IMR-90 (cell line): ENCODE data around the gene SLBP. TPM values are rescaled to one million over a fixed set of nuclear protein-coding genes. Genes with fewer than 3 reads are reported as not detected.

Source experiments
- ATAC-seq: fragments of 200-7000 bp; cut with Tn5 transposase; 2 replicates; pipeline ENCODE4 v1.9.1; 2020; ENCODE audit warnings: low read depth, mild to moderate bottlenecking, moderate library complexity
- BruUV-seq: library from RNA; stranded (reverse); fragments of 400-500 nt; replicated peaks from 2 replicates; lab custom pipeline; 2021; lab: Mats Ljungman, UMichigan
- CTCF ChIA-PET: fragments of 300-600 bp; formaldehyde crosslinking; extraction: SDS; loops from one replicate; lab custom pipeline; 2021; ENCODE audit warnings: antibody characterized with exemption; lab: Yijun Ruan, JAX
- POLR2A ChIA-PET: fragments of 300-600 bp; sonication (Branson Sonifier 250); formaldehyde crosslinking; loops from one replicate; lab custom pipeline; 2022; ENCODE audit warnings: antibody characterized with exemption; ENCODE audit not compliant: unreplicated experiment; lab: Charles Lee
- DNase-seq: peaks from one replicate; pipeline ENCODE4 v3.0.0; 2013
- H2AFZ ChIP-seq: replicated peaks from 2 replicates; pipeline ENCODE3; 2013; ENCODE audit warnings: low read length, mild to moderate bottlenecking; ENCODE audit not compliant: poor library complexity
- H2AK5ac ChIP-seq: 2 replicates; pipeline ENCODE4 v1.6.1; 2013; ENCODE audit warnings: low read depth, low read length, inconsistent platforms
- H2AK9ac ChIP-seq: replicated peaks from 2 replicates; pipeline ENCODE3; 2013; ENCODE audit warnings: mild to moderate bottlenecking, low read depth, low read length, moderate library complexity; ENCODE audit not compliant: poor library complexity
- H2BK120ac ChIP-seq: 2 replicates; pipeline ENCODE4 v1.6.1; 2013; ENCODE audit warnings: low read depth, low read length, inconsistent platforms
- H2BK15ac ChIP-seq: 3 replicates; pipeline ENCODE4 v1.6.1; 2013; ENCODE audit warnings: low read depth, low read length, inconsistent platforms
- H2BK20ac ChIP-seq: 2 replicates; pipeline ENCODE4 v1.6.1; 2013; ENCODE audit warnings: low read depth, mild to moderate bottlenecking, inconsistent platforms, low read length, moderate library complexity
- H2BK5ac ChIP-seq: 2 replicates; pipeline ENCODE4 v1.6.1; 2013; ENCODE audit warnings: mild to moderate bottlenecking, low read depth, low read length, inconsistent platforms; ENCODE audit not compliant: poor library complexity, severe bottlenecking
- H3K14ac ChIP-seq: replicated peaks from 2 replicates; pipeline ENCODE4 v1.6.1; 2013; ENCODE audit warnings: low read depth, low read length, inconsistent platforms
- H3K18ac ChIP-seq: 2 replicates; pipeline ENCODE4 v1.6.1; 2013; ENCODE audit warnings: low read depth, low read length, control low read depth
- H3K23ac ChIP-seq: 2 replicates; pipeline ENCODE4 v1.6.1; 2013; ENCODE audit warnings: low read depth, low read length, inconsistent platforms
- H3K27ac ChIP-seq: 2 replicates; pipeline ENCODE4 v1.5.1; 2013; ENCODE audit warnings: mild to moderate bottlenecking, control low read depth, low read length; ENCODE audit not compliant: insufficient read depth
- H3K27me3 ChIP-seq: 2 replicates; pipeline ENCODE4 v1.6.1; 2013; ENCODE audit warnings: low read length; ENCODE audit not compliant: control insufficient read depth, insufficient read depth
- H3K36me3 ChIP-seq: 2 replicates; pipeline ENCODE4 v1.6.1; 2013; ENCODE audit warnings: low read length, mixed read lengths; ENCODE audit not compliant: control insufficient read depth, insufficient read depth
- H3K4ac ChIP-seq: 2 replicates; pipeline ENCODE4 v1.6.1; 2013; ENCODE audit warnings: low read depth, low read length, inconsistent platforms
- H3K4me1 ChIP-seq: 2 replicates; pipeline ENCODE4 v1.6.1; 2013; ENCODE audit warnings: low read length, mixed read lengths; ENCODE audit not compliant: control insufficient read depth, insufficient read depth
- H3K4me2 ChIP-seq: 2 replicates; pipeline ENCODE4 v1.6.1; 2013; ENCODE audit warnings: low read depth, mild to moderate bottlenecking, control low read depth, low read length, moderate library complexity
- H3K4me3 ChIP-seq: 2 replicates; pipeline ENCODE4 v1.5.1; 2013; ENCODE audit warnings: low read depth, mild to moderate bottlenecking, control low read depth, low read length, moderate library complexity; ENCODE audit not compliant: insufficient read depth
- H3K56ac ChIP-seq: 2 replicates; pipeline ENCODE4 v1.6.1; 2013; ENCODE audit warnings: low read length, inconsistent platforms; ENCODE audit not compliant: insufficient read depth; ENCODE audit errors: extremely low read depth
- H3K79me1 ChIP-seq, 2 experiments: 2 replicates each; pipeline ENCODE4 v1.6.1; 2013; ENCODE audit warnings: low read length in 2 of 2, inconsistent platforms in 1 of 2, low read depth in 1 of 2
- H3K9ac ChIP-seq: 2 replicates; pipeline ENCODE4 v1.6.1; 2013; ENCODE audit warnings: low read depth, low read length, control low read depth
- H3K9me1 ChIP-seq: 2 replicates; pipeline ENCODE4 v1.6.1; 2013; ENCODE audit warnings: low read length, inconsistent platforms; ENCODE audit not compliant: insufficient read depth
- H3K9me3 ChIP-seq: 2 replicates; pipeline ENCODE4 v1.6.1; 2013; ENCODE audit warnings: low read length; ENCODE audit not compliant: control insufficient read depth, insufficient read depth
- H4K20me1 ChIP-seq: 2 replicates; pipeline ENCODE4 v1.6.1; 2013; ENCODE audit warnings: low read length, inconsistent platforms; ENCODE audit not compliant: insufficient read depth
- H4K5ac ChIP-seq: 2 replicates; pipeline ENCODE4 v1.6.1; 2013; ENCODE audit warnings: mild to moderate bottlenecking, low read depth, low read length, control low read depth
- H4K8ac ChIP-seq, 2 experiments: 2 replicates each; pipeline ENCODE4 v1.6.1; 2013; ENCODE audit warnings: low read depth in 2 of 2, low read length in 2 of 2, control low read depth in 1 of 2, inconsistent platforms in 1 of 2
- H4K91ac ChIP-seq: 2 replicates; pipeline ENCODE4 v1.6.1; 2013; ENCODE audit warnings: low read depth, low read length, inconsistent platforms; ENCODE audit not compliant: insufficient read depth
- BHLHE40 ChIP-seq: fragments of 150-350 bp; IDR thresholded peaks from 2 replicates; pipeline ENCODE4 v1.6.1; 2016; ENCODE audit warnings: mild to moderate bottlenecking, low read depth, low read length
- CHD1 ChIP-seq: IDR thresholded peaks from 2 replicates; pipeline ENCODE4 v1.6.1; 2012; ENCODE audit warnings: low read depth, low read length, improper control_type of control experiment
- ELK1 ChIP-seq: fragments of 150-350 bp; IDR thresholded peaks from 2 replicates; pipeline ENCODE4 v1.6.1; 2016; ENCODE audit warnings: low read depth, mild to moderate bottlenecking, low read length, moderate library complexity, borderline replicate concordance
- MXI1 ChIP-seq: IDR thresholded peaks from 2 replicates; pipeline ENCODE4 v1.6.1; 2012; ENCODE audit warnings: low read depth, mild to moderate bottlenecking, low read length, moderate library complexity, borderline replicate concordance
- POLR2A ChIP-seq: IDR thresholded peaks from 2 replicates; pipeline ENCODE4 v1.6.1; 2012; ENCODE audit warnings: mild to moderate bottlenecking, low read depth, low read length
- RCOR1 ChIP-seq: IDR thresholded peaks from 2 replicates; pipeline ENCODE4 v1.6.1; 2012; ENCODE audit warnings: mild to moderate bottlenecking, low read length, improper control_type of control experiment; ENCODE audit not compliant: insufficient replicate concordance
- WGBS, 2 experiments: methylation state at CpG; one replicate each; pipeline versions ENCODE4 v1.1.5 to v1.1.7; 2013; ENCODE audit warnings: missing lambda C conversion rate in 2 of 2; ENCODE audit not compliant: insufficient read length in 1 of 2; ENCODE audit errors: extremely low coverage in 2 of 2; 5-methylcytosine and 5-hydroxymethylcytosine counted together
- dilution Hi-C: fragments of 300-500 bp; cut with HindIII; formaldehyde crosslinking; loops from one replicate; pipeline ENCODE4 v1.14.3; 2018; ENCODE audit warnings: low sequenced_read_pairs; ENCODE audit not compliant: unreplicated experiment
- in situ Hi-C: fragments of 300-500 bp; cut with MboI; formaldehyde crosslinking; loops from 3 replicates; pipeline ENCODE4 v1.14.3; 2019; ENCODE audit warnings: low sequenced_read_pairs, inconsistent platforms, mixed read lengths
- intact Hi-C: fragments of 100-400 bp; cut with micrococcal nuclease; formaldehyde crosslinking; loops from 2 replicates; pipeline ENCODE4 v1.10.0; 2022
- polyA plus RNA-seq, 3 experiments: library from polyadenylated mRNA; depleted of rRNA; stranded (reverse); fragments of >200 nt; gene quantifications; 2 replicates each; pipeline ENCODE4 v1.2.3, GENCODE V29; 2012; ENCODE audit warnings: low replicate concordance in 1 of 3
- total RNA-seq: library from RNA; depleted of rRNA; stranded (reverse); fragments of >200 nt; gene quantifications from 2 replicates; pipeline ENCODE4 v1.2.3, GENCODE V29; 2012

The SLBP gene
- total and polyA plus RNA-seq, 2 of the 4 experiments (the other 2 are of a cell fraction): 64.9 to 66.1 TPM

GRCh38 chr4:1752284-1753041 lies 40.3 kb upstream of the SLBP start:
- intact Hi-C loops: no loop called here
- Histone ChIP-seq H2AFZ (peak overlapping the region; percentile 61), H2BK5ac (no peak overlapping the region), H3K9ac (no peak overlapping the region), H2BK20ac (no peak overlapping the region), H3K14ac (no peak overlapping the region), H3K36me3 (no peaks in the 10 kb centered on the region), H3K27me3 (no peaks in the 10 kb centered on the region; the same call in 1 of the 2 replicates), H3K9me1 (no peaks in the 10 kb centered on the region), H3K4me1 (no peaks in the 10 kb centered on the region), H4K91ac (no peak overlapping the region), H4K20me1 (no peaks in the 10 kb centered on the region), H3K18ac (no peak overlapping the region), H3K4me3 (no peak overlapping the region), H3K4me2 (no peak overlapping the region), H3K79me1 (no peaks in the 10 kb centered on the region), H4K5ac (no peak overlapping the region), H2BK15ac (no peak overlapping the region), H3K27ac (no peak overlapping the region), H4K8ac (no peak overlapping the region), H3K56ac (no peak overlapping the region), H3K9me3 (no peaks in the 10 kb centered on the region), H2AK5ac (no peak overlapping the region), H3K4ac (no peak overlapping the region), H2AK9ac (no peak overlapping the region), H3K23ac (no peak overlapping the region), H2BK120ac (no peak overlapping the region)
- BruUV-seq: no TSS peak
- TF ChIP-seq MXI1 (no peak), RCOR1 (no peak), POLR2A (no peak), CHD1 (no peak), BHLHE40 (no peak), ELK1 (no peak)
- peak; percentile 7 for DNase-seq
- POLR2A ChIA-PET: no interaction called here
- dilution Hi-C loops: no loop called here
- in situ Hi-C loops: no loop called here
- 75% methylated on average over 8 of the region's 35 CpGs; no CpG with 5 or more reads in 1 of the 2 experiments for WGBS, 2 experiments
- CTCF ChIA-PET: no interaction called here
- ATAC-seq: no peak
